HepG2 (cell line): ENCODE data around the gene ZNF155. TPM values are rescaled to one million over a fixed set of nuclear protein-coding genes. Genes with fewer than 3 reads are reported as not detected.

Experiments
- ETV6 ChIP-seq: sonication (generic); formaldehyde crosslinking; conservative IDR thresholded peaks from 2 replicates; pipeline ENCODE4 v1.4.0; 2020; ENCODE audit warnings: missing genetic modification reagents
- HCFC1 ChIP-seq: fragments of 150-350 bp; IDR thresholded peaks from 2 replicates; pipeline ENCODE4 v1.6.1; 2014; ENCODE audit warnings: low read depth, low read length
- NFE2 ChIP-seq: sonication (generic); formaldehyde crosslinking; IDR thresholded peaks from 2 replicates; pipeline ENCODE4 v1.4.0; 2020; ENCODE audit warnings: missing genetic modification reagents
- NFYB ChIP-seq: sonication (generic); formaldehyde crosslinking; IDR thresholded peaks from 2 replicates; pipeline ENCODE4 v1.4.0; 2020; ENCODE audit warnings: missing genetic modification reagents
- NR2F2 ChIP-seq: IDR thresholded peaks from 2 replicates; pipeline ENCODE4 v1.6.1; 2012; ENCODE audit warnings: low read depth, inconsistent platforms, borderline replicate concordance
- REL ChIP-seq: sonication (generic); formaldehyde crosslinking; conservative IDR thresholded peaks from 2 replicates; pipeline ENCODE4 v1.8.0; 2022; ENCODE audit warnings: mild to moderate bottlenecking, missing genetic modification reagents, moderate library complexity
- RFXAP ChIP-seq: sonication (generic); formaldehyde crosslinking; IDR thresholded peaks from 2 replicates; pipeline ENCODE4 v1.4.0; 2020; ENCODE audit warnings: missing genetic modification reagents, borderline replicate concordance
- RXRB ChIP-seq: IDR thresholded peaks from 2 replicates; pipeline ENCODE4 v1.6.1; 2016; ENCODE audit warnings: borderline replicate concordance, missing genetic modification reagents, missing compliant biosample characterization
- SKI ChIP-seq: fragments of 450-650 bp; IDR thresholded peaks from one replicate; pipeline ENCODE4 v1.6.1; 2018; ENCODE audit warnings: mild to moderate bottlenecking; ENCODE audit not compliant: partially characterized antibody
- THAP11 ChIP-seq: IDR thresholded peaks from 2 replicates; pipeline ENCODE4 v1.6.1; 2016; ENCODE audit warnings: missing biosample characterization, missing genetic modification reagents
- YEATS4 ChIP-seq: sonication (generic); formaldehyde crosslinking; IDR thresholded peaks from 2 replicates; pipeline ENCODE4 v1.4.0; 2020; ENCODE audit warnings: missing genetic modification reagents, borderline replicate concordance
- ZNF225 ChIP-seq: sonication (generic); formaldehyde crosslinking; IDR thresholded peaks from 2 replicates; pipeline ENCODE4 v1.4.0; 2020; ENCODE audit warnings: mild to moderate bottlenecking, missing genetic modification reagents
- ZNF263 ChIP-seq: sonication (generic); formaldehyde crosslinking; IDR thresholded peaks from 2 replicates; pipeline ENCODE4 v1.4.0; 2020; ENCODE audit warnings: missing genetic modification reagents
- ZNF432 ChIP-seq: sonication (generic); formaldehyde crosslinking; IDR thresholded peaks from 2 replicates; pipeline ENCODE4 v1.5.0; 2020; ENCODE audit warnings: missing genetic modification reagents, mild to moderate bottlenecking, borderline replicate concordance
- ZNF44 ChIP-seq: sonication (generic); formaldehyde crosslinking; IDR thresholded peaks from 2 replicates; pipeline ENCODE4 v1.5.1; 2020; ENCODE audit warnings: mild to moderate bottlenecking, missing genetic modification reagents
- ZNF879 ChIP-seq: sonication (generic); formaldehyde crosslinking; IDR thresholded peaks from 2 replicates; pipeline ENCODE4 v1.8.1; 2023; ENCODE audit warnings: missing genetic modification reagents
- polyA plus RNA-seq, 8 experiments: library from polyadenylated mRNA; depleted of rRNA in 3 of 8; stranded (reverse) in 7 of 8; unstranded in 1 of 8; fragments of >200 nt; fragmentation: Illumina TruSeq in 4 of 8; extraction: Trizol in 4 of 8; gene quantifications; 2 replicates each; pipeline versions ENCODE4 v1.2.1 to v1.2.3, GENCODE V29; 2011 to 2016; ENCODE audit warnings: low read depth in 4 of 8, missing spikeins in 1 of 8, mixed read lengths in 1 of 8; ENCODE audit not compliant: insufficient read depth in 1 of 8
- total RNA-seq, 5 experiments: library from RNA; depleted of rRNA; stranded (reverse); fragments of >200 nt; fragmentation: Illumina TruSeq; extraction: Trizol; gene quantifications; 2 replicates each; pipeline ENCODE4 v1.2.3, GENCODE V29; 2016; ENCODE audit warnings: low read depth in 1 of 5
- TF ChIP-seq, protein P1 (sequence below): sonication (generic); formaldehyde crosslinking; IDR thresholded peaks from 2 replicates; pipeline ENCODE4; 2020; ENCODE audit warnings: missing genetic modification reagents, mild to moderate bottlenecking, borderline replicate concordance
- TF ChIP-seq, protein P2 (sequence below): sonication (generic); formaldehyde crosslinking; IDR thresholded peaks from 2 replicates; pipeline ENCODE4 v1.4.0; 2020; ENCODE audit warnings: low read depth, mild to moderate bottlenecking, missing genetic modification reagents
- TF ChIP-seq, protein P3 (sequence below): sonication (generic); formaldehyde crosslinking; IDR thresholded peaks from 2 replicates; pipeline ENCODE4 v1.4.0; 2020; ENCODE audit warnings: missing genetic modification reagents

The ZNF155 gene
- total and polyA plus RNA-seq, 2 of the 13 experiments (the other 11 are each of a cell fraction or from before 2014, with no cell fraction given), result 2.5 to 3.6 TPM

DNA sequence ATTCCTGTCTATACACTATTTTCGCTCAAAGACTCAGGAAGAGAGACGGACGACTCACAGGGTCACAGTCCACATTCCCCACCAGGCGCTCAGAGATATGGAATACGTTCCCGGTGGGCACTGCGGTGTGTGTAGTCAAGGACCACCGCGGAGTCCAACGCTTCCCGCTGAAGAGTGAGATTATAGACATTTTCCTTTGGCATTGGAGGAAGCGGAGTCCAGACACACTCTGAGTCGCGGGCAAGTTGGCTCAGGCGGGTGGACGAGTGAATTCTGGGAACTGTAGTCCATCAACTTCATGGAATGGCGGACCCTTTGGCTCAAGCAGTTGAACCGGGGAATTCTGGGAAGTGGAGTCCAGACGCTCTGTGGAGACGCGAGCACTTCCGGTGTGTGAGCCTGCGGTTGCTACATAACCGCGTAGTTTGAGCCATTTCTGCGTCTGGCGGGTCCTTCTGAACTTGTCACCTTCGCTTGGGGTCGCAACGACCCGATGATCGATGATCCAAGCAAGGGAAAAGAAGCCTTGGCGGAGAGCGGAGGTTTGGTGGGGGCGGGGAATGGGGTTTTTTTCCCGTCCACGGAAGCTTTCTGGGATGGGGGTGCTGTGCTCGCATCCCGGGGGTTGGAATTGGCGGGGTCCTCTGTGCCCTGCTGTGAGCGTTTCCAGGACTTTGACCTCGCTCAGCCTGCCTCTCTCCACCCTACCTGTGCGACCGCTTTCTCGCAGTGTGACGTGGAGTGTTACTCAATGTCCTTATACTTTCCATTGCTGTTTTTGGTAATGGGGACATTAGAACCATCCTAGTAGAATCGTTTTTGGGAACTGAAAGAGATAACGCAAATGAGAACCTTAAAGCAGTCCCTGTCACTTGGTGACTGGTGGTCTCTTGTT lies 18.8 kb downstream of the ZNF155 start, which contains the start of gene ZNF230 (continued):
- no peak for TF ChIP-seq ZNF432 (CRISPR knock-in tag)
- TF ChIP-seq SKI, result no peak
- peak; percentile 42; the same call in 1 of the 2 replicates for TF ChIP-seq RXRB (CRISPR knock-in tag)
- TF ChIP-seq THAP11 (CRISPR knock-in tag), result peak; percentile 99
- no peak for TF ChIP-seq NR2F2
- TF ChIP-seq YEATS4 (CRISPR knock-in tag), result no peak; the same call in 1 of the 2 replicates
- TF ChIP-seq ZNF44 (CRISPR knock-in tag), result no peak
- TF ChIP-seq ZNF263 (CRISPR knock-in tag), result peak; percentile 45; the same call in 1 of the 2 replicates
- TF ChIP-seq, protein P1, sequence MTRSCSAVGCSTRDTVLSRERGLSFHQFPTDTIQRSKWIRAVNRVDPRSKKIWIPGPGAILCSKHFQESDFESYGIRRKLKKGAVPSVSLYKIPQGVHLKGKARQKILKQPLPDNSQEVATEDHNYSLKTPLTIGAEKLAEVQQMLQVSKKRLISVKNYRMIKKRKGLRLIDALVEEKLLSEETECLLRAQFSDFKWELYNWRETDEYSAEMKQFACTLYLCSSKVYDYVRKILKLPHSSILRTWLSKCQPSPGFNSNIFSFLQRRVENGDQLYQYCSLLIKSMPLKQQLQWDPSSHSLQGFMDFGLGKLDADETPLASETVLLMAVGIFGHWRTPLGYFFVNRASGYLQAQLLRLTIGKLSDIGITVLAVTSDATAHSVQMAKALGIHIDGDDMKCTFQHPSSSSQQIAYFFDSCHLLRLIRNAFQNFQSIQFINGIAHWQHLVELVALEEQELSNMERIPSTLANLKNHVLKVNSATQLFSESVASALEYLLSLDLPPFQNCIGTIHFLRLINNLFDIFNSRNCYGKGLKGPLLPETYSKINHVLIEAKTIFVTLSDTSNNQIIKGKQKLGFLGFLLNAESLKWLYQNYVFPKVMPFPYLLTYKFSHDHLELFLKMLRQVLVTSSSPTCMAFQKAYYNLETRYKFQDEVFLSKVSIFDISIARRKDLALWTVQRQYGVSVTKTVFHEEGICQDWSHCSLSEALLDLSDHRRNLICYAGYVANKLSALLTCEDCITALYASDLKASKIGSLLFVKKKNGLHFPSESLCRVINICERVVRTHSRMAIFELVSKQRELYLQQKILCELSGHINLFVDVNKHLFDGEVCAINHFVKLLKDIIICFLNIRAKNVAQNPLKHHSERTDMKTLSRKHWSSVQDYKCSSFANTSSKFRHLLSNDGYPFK, result peak; percentile 62; the same call in 1 of the 2 replicates
- no peak for TF ChIP-seq NFE2 (CRISPR knock-in tag)
- TF ChIP-seq NFYB, result peak; percentile 28; the same call in 1 of the 2 replicates
- TF ChIP-seq, protein P2, sequence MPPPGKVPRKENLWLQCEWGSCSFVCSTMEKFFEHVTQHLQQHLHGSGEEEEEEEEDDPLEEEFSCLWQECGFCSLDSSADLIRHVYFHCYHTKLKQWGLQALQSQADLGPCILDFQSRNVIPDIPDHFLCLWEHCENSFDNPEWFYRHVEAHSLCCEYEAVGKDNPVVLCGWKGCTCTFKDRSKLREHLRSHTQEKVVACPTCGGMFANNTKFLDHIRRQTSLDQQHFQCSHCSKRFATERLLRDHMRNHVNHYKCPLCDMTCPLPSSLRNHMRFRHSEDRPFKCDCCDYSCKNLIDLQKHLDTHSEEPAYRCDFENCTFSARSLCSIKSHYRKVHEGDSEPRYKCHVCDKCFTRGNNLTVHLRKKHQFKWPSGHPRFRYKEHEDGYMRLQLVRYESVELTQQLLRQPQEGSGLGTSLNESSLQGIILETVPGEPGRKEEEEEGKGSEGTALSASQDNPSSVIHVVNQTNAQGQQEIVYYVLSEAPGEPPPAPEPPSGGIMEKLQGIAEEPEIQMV, result peak; percentile 71; the same call in 1 of the 2 replicates
- TF ChIP-seq HCFC1, result peak; percentile 98
- TF ChIP-seq RFXAP (CRISPR knock-in tag), result 0 out of 2 replicates have a peak, but pooled peaks have one; percentile 35
- no peak for TF ChIP-seq ETV6 (CRISPR knock-in tag)
- no peak for TF ChIP-seq REL (CRISPR knock-in tag)
- peak; percentile 52; the same call in 1 of the 2 replicates for TF ChIP-seq ZNF879 (CRISPR knock-in tag)
- TF ChIP-seq, protein P3, sequence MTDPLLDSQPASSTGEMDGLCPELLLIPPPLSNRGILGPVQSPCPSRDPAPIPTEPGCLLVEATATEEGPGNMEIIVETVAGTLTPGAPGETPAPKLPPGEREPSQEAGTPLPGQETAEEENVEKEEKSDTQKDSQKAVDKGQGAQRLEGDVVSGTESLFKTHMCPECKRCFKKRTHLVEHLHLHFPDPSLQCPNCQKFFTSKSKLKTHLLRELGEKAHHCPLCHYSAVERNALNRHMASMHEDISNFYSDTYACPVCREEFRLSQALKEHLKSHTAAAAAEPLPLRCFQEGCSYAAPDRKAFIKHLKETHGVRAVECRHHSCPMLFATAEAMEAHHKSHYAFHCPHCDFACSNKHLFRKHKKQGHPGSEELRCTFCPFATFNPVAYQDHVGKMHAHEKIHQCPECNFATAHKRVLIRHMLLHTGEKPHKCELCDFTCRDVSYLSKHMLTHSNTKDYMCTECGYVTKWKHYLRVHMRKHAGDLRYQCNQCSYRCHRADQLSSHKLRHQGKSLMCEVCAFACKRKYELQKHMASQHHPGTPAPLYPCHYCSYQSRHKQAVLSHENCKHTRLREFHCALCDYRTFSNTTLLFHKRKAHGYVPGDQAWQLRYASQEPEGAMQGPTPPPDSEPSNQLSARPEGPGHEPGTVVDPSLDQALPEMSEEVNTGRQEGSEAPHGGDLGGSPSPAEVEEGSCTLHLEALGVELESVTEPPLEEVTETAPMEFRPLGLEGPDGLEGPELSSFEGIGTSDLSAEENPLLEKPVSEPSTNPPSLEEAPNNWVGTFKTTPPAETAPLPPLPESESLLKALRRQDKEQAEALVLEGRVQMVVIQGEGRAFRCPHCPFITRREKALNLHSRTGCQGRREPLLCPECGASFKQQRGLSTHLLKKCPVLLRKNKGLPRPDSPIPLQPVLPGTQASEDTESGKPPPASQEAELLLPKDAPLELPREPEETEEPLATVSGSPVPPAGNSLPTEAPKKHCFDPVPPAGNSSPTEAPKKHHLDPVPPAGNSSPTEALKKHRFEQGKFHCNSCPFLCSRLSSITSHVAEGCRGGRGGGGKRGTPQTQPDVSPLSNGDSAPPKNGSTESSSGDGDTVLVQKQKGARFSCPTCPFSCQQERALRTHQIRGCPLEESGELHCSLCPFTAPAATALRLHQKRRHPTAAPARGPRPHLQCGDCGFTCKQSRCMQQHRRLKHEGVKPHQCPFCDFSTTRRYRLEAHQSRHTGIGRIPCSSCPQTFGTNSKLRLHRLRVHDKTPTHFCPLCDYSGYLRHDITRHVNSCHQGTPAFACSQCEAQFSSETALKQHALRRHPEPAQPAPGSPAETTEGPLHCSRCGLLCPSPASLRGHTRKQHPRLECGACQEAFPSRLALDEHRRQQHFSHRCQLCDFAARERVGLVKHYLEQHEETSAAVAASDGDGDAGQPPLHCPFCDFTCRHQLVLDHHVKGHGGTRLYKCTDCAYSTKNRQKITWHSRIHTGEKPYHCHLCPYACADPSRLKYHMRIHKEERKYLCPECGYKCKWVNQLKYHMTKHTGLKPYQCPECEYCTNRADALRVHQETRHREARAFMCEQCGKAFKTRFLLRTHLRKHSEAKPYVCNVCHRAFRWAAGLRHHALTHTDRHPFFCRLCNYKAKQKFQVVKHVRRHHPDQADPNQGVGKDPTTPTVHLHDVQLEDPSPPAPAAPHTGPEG, result no peak
- no peak for TF ChIP-seq ZNF225 (CRISPR knock-in tag)
